Measurements from ENCODE around the gene GPBP1L1.
"Not testable (repeated sequence)": the region's sequence is repeated elsewhere in the genome, so short reads cannot be mapped to it uniquely, and the experiment has no call there.

GPBP1L1 gene

GRCh38 chr1:45713711-45714110 is 27.4 kb upstream of the GPBP1L1 start:
- Histone ChIP-seq H3K4me2 (ENCODE audit: low read depth, low read length, poor library complexity, severe bottlenecking) (no peak overlapping the region), H3K4me3 (ENCODE audit: low read length, poor library complexity, severe bottlenecking) (no peak overlapping the region), H3K4me1 (ENCODE audit: insufficient read depth, low read length, poor library complexity, severe bottlenecking) (no peaks in the 10 kb centered on the region), H3K9me2 (replicated peaks; ENCODE audit: low read depth, low read length) (no peaks in the 10 kb centered on the region), H4K20me1 (ENCODE audit: insufficient read depth, low read length, poor library complexity, severe bottlenecking) (no peaks in the 10 kb centered on the region), H3K9ac (ENCODE audit: low read depth, low read length, poor library complexity, severe bottlenecking) (no peak overlapping the region), H3K79me2 (ENCODE audit: insufficient read depth, low read length) (no peaks in the 10 kb centered on the region), H3K9me3 (ENCODE audit: insufficient read depth, low read depth, low read length) (no peaks in the 10 kb centered on the region), H3K36me3 (ENCODE audit: insufficient read depth, low read length) (no peaks in the 10 kb centered on the region), H3K27me3 (ENCODE audit: insufficient read depth, low read length, poor library complexity, severe bottlenecking) (no peaks in the 10 kb centered on the region), H2AFZ (ENCODE audit: low read length) (no peak overlapping the region), H3F3A (ENCODE audit: low read depth) (no peaks in the 10 kb centered on the region)
- no peak for TF ChIP-seq EZH2phosphoT487 (IDR thresholded peaks at IDR 0.05; ENCODE audit: borderline replicate concordance)
- TF ChIP-seq CTCF (conservative IDR thresholded peaks at IDR 0.05; ENCODE audit: low read length), result no peak

- Histone ChIP-seq H3K27me3 (ENCODE audit: insufficient read depth, low read length, poor library complexity, severe bottlenecking) (no peaks in the 10 kb centered on the region), H3K4me1 (ENCODE audit: insufficient read depth, low read length, poor library complexity, severe bottlenecking) (no peaks in the 10 kb centered on the region), H3K4me3 (ENCODE audit: low read length, poor library complexity, severe bottlenecking) (no peak overlapping the region), H3K36me3 (ENCODE audit: insufficient read depth, low read length) (no peaks in the 10 kb centered on the region), H3K9ac (ENCODE audit: low read depth, low read length, poor library complexity, severe bottlenecking) (no peak overlapping the region), H2AFZ (ENCODE audit: low read length) (no peak overlapping the region), H3F3A (ENCODE audit: low read depth) (no peaks in the 10 kb centered on the region), H3K4me2 (ENCODE audit: low read depth, low read length, poor library complexity, severe bottlenecking) (no peak overlapping the region), H4K20me1 (ENCODE audit: insufficient read depth, low read length, poor library complexity, severe bottlenecking) (no peaks in the 10 kb centered on the region), H3K9me3 (ENCODE audit: insufficient read depth, low read depth, low read length) (no peaks in the 10 kb centered on the region), H3K9me2 (replicated peaks; ENCODE audit: low read depth, low read length) (no peaks in the 10 kb centered on the region), H3K79me2 (ENCODE audit: insufficient read depth, low read length) (no peaks in the 10 kb centered on the region)
- TF ChIP-seq CTCF (conservative IDR thresholded peaks at IDR 0.05; ENCODE audit: low read length), result no peak
- TF ChIP-seq EZH2phosphoT487 (IDR thresholded peaks at IDR 0.05; ENCODE audit: borderline replicate concordance), result no peak
Observed at GRCh38 chr1:45704637-45705036, 18.3 kb upstream of the GPBP1L1 start.

- H3K9ac ChIP-seq (ENCODE audit: low read depth, low read length, poor library complexity, severe bottlenecking), result no peak overlapping the region
- H2AFZ ChIP-seq (ENCODE audit: low read length), result no peak overlapping the region
- peaks cover 17% of the 10 kb centered on the region for H3K79me2 ChIP-seq (ENCODE audit: insufficient read depth, low read length)
- no peak overlapping the region for H3K4me3 ChIP-seq (ENCODE audit: low read length, poor library complexity, severe bottlenecking)
- H3K4me2 ChIP-seq (ENCODE audit: low read depth, low read length, poor library complexity, severe bottlenecking), result no peak overlapping the region
- peaks cover 3% of the 10 kb centered on the region for H3K4me1 ChIP-seq (ENCODE audit: insufficient read depth, low read length, poor library complexity, severe bottlenecking)
- no peaks in the 10 kb centered on the region for H3K27me3 ChIP-seq (ENCODE audit: insufficient read depth, low read length, poor library complexity, severe bottlenecking)
- no peaks in the 10 kb centered on the region for H3K9me2 ChIP-seq (replicated peaks; ENCODE audit: low read depth, low read length)
- H4K20me1 ChIP-seq (ENCODE audit: insufficient read depth, low read length, poor library complexity, severe bottlenecking), result no peaks in the 10 kb centered on the region
- H3K36me3 ChIP-seq (ENCODE audit: insufficient read depth, low read length), result peaks cover 24% of the 10 kb centered on the region; the same call in 1 of the 2 replicates
- H3F3A ChIP-seq (ENCODE audit: low read depth), result no peaks in the 10 kb centered on the region; the same call in 1 of the 2 replicates
- no peak for TF ChIP-seq EZH2phosphoT487 (IDR thresholded peaks at IDR 0.05; ENCODE audit: borderline replicate concordance)
- no peak for TF ChIP-seq CTCF (conservative IDR thresholded peaks at IDR 0.05; ENCODE audit: low read length)
- no peaks in the 10 kb centered on the region for H3K9me3 ChIP-seq (ENCODE audit: insufficient read depth, low read depth, low read length)
Observed at GRCh38 chr1:45694823-45695222, 8.5 kb upstream of the GPBP1L1 start.

- H3K27me3 ChIP-seq (ENCODE audit: insufficient read depth, low read length, poor library complexity, severe bottlenecking); H3K9me2 ChIP-seq (replicated peaks; ENCODE audit: low read depth, low read length); H3K9me3 ChIP-seq (ENCODE audit: insufficient read depth, low read depth, low read length); H3K4me1 ChIP-seq (ENCODE audit: insufficient read depth, low read length, poor library complexity, severe bottlenecking); H3F3A ChIP-seq (ENCODE audit: low read depth); H2AFZ ChIP-seq (ENCODE audit: low read length); H3K4me3 ChIP-seq (ENCODE audit: low read length, poor library complexity, severe bottlenecking); H4K20me1 ChIP-seq (ENCODE audit: insufficient read depth, low read length, poor library complexity, severe bottlenecking); H3K9ac ChIP-seq (ENCODE audit: low read depth, low read length, poor library complexity, severe bottlenecking); H3K4me2 ChIP-seq (ENCODE audit: low read depth, low read length, poor library complexity, severe bottlenecking): not testable (repeated sequence)
- H3K36me3 ChIP-seq (ENCODE audit: insufficient read depth, low read length), result peaks cover 24% of the 10 kb centered on the region; the same call in 1 of the 2 replicates
- H3K79me2 ChIP-seq (ENCODE audit: insufficient read depth, low read length), result peaks cover 27% of the 10 kb centered on the region
Observed at GRCh38 chr1:45693811-45694210, 7.5 kb upstream of the GPBP1L1 start.
